DMS114 treated with DMSO at 0.1 percent for 48 hours (cell line): Measurements from ENCODE around the gene DNAL4.

Source experiments
- DNase-seq: peaks from one replicate; lab custom pipeline; 2025; ENCODE audit not compliant: unreplicated experiment; lab: John Stamatoyannopoulos, UW

DNAL4 gene, protein sequence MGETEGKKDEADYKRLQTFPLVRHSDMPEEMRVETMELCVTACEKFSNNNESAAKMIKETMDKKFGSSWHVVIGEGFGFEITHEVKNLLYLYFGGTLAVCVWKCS

DNA sequence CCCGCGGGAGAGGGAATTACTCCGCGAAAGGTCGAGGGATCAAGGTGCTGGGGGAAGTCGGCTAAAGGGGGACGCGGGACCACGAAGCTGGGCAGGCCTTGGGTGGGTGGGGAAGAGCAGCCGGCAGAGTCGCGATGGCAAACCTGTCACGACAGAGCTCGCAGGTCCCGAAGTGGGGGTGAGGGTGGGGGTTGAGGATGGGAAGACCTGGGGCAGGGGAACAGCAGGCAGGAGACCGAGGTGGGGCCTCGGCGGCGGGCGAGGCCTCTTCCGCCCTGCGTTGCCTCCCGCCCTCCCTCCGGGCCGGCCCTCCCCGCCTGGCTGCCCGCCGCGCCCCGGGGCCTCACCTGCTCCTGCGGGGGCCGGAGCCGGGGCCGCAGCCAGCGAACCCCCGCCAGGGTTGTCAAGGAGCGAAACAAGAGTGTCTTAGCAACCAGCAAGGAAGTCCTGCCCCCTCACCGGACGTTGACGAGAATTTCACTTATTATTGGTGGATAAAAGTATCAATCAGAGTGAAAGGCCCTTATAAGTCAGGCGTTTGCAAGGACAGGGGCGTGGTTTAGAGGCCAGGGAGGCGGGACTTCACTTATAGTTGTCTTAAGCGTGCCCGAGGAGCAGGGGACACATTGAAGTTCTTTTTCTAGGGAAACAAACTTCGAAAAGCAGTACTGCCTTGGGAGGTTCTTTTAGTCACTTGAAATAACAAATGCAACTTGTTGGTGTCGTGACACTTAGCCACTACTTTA lies at the start of gene DNAL4:
DNAL4 (minus strand) TSS at position 423 of the 746 bp plus-strand sequence. CDS start 11,412 bp downstream, outside the sequence.
- DNase-seq, result peak; percentile 96

DNA sequence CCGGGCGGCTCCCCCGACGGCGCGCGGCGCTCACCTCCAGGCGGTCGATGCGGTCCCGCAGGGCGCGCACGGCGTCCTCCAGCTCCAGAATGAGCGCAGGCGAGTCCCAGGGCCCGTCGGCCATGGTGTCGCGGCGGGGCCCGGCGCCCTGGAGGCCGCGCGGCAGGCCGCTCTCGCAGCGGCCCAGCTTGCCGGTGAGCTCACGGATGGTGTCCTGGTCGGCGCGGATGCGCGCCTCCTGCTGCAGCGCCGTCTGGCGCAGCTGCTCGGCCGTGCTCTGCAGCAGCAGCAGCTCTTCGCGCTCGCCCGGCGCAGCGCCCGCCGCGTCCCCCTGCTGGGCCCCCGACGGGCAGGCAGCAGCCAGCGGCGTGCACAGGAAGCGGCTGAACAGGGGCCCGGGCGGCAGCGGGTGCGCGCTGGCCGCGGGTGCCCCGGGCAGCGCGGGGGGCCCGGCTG lies 49.3 kb upstream of the DNAL4 start:
- peak; percentile 7 for DNase-seq

DNA sequence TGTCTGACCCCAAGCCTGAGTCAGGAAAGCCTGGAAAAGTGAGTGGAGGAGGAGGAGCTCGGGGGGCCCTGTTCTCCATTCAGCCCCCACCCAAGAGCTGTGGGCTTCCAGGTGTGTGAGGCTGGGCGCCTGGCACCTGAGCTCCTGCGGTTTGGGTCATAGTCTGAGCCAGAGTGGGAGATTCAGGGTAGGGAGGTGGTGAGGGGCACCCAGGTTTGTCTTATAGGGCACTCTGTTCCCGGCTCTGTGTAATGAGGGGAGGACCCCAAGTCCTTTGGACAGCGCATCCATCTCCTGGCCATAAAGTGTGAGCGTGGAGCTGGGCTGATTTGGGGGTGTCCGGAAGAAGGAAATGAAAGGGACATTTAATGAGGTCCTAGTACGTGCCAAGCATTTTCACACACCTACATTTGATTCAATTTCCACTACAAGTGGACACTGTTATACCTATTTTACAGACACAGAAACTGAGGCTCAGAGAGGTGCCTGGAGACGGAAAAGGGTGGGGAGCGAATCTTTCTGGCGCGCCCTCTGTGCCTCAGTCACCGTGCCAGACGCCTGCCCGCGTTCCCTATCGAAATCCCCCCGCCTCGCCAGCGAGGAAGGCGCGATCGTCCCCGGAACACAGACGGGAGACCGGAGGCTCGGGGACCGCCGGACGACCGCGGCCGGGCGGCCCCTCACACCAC lies 48.7 kb upstream of the DNAL4 start:
- DNase-seq, result no peak

DNA sequence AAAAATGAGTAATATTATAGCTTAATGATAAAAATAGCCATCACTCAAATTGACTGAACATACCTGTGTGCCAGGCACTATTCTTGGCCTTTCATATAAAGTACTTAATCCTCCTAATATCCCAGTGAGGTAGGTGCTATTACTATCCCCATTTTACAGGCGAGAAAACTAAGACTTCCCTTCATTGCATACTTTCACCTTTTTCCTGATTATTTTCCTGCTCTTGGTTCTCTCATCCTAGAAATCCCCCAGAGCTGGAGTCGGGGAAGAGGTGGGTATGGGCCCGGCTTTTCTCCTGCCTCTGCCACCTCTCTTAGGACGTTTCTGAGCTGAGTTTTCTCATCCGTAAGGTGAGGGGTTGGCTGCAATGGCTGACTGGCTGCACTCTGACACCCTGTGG lies 47.7 kb upstream of the DNAL4 start:
- no peak for DNase-seq

DNA sequence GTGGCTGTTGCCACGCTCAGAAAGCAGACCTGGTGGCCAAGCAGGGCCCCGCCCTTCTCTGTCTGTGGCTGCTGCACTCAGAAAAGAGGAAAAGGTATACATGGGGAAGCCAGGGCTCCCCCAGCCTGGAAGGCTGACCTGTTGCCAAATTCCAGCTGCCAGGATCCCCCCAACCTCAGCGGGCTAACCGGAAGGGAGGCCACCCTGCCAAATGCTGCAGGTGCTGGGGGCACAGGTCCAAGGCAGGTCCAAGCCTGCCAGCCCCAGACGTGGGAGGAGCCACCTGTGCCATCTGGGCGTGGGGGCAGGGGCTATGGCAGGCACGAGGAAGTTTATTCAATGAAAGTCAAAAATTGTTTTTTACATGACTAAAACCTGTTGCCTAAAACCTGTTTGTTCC lies 47.3 kb upstream of the DNAL4 start:
- no peak for DNase-seq

DNA sequence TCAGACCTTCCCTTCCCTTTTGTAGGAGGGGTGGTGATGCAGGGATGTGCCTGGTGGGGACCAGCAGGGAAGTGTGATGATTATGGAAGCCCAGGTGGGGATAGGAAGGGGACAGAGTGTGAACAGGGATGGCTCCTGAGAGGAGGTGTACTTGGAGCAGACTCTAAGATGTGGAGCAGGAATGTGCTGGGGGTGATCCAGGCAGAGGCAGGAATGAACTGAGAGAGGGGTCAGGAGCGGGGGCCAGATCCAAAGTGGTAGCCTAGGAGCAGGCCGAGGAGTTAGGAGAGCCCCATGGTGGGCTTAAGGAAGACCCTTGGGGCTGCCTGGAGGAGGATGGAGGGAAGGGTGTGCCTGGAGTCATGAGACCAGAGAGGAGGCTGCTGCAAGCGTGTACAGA lies 46.2 kb upstream of the DNAL4 start:
- no peak for DNase-seq

DNA sequence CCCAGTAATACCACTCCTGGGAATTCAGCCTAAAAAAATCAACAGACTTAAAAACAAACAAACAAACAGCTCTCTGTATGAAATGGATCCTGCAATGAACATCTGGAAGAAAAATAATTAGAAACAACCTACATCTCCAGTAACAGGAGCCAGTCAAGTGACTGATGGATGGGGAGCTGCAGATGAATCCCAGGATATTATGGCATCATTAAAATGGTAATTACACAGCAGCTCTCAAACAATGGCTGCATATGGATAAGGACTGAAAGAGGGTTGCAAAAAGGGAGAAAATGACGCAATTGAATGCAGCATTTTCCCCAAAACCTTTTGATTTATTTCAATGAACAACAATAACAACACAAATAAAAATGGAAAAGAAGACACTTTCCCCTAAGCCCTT lies 45.7 kb upstream of the DNAL4 start:
- no peak for DNase-seq

DNA sequence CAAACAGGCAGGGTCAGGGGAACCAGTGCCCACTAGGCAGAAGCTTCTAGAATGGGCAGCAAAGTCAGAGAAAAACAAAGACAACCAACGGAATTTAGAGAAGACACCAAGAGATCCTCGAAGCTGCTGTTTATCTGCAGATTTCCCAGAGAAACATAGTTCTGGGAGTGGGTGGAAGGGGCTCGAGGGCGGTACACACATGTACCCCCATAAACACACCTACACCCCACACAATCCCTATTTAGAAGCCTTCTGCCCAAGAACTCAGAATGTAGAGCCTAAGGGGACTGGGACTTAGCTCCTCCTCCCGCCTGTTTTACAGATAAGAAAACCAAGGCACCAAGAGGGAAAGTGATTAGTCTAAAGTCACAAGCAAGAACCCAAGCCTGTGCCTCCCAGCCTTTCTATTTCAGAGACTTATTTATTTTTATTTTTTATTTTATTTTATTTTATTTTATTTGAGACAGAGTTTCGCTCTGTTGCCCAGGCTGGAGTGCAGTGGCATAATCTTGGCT lies 43.5 kb upstream of the DNAL4 start:
- no peak for DNase-seq

DNA sequence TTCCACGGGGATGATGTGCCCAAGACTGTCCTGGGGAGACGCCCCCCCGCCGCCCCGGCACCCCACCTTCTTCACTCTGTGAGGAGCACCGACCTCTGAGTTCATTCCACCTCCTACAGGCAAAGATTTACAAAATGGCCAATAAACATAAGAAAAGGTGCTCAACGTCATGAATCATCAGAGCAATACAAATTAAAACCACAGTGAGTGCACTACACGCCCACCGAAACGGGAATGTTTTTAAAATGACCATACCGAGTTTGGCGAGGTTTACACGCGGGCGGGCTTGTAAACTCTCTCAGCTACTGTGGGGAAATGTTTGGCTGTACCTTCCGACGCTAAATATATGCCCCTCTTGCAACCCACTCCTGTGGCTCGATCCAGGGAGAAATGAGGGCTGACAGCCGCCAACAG lies 42.0 kb upstream of the DNAL4 start:
- no peak for DNase-seq

DNA sequence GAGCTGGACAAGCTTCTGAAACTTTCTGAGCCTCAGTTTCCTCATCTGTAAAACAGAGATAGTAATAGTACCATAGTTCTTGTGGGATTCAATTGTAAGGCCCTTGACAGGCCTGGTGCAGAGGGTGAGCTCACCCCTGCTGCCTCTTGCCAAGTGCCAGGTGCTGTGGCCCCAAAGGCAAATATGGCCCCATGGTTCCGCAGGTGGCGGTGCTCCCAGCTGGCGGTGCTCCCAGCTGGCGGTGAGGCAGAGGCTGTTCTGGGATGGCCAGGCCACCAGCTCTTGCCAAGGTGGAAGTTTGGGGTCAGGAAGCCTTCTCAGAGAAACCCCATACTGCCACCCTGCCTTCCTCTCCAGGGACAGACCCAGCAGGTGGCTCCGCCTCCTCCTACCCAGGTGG lies 41.0 kb upstream of the DNAL4 start:
- DNase-seq, result no peak

DNA sequence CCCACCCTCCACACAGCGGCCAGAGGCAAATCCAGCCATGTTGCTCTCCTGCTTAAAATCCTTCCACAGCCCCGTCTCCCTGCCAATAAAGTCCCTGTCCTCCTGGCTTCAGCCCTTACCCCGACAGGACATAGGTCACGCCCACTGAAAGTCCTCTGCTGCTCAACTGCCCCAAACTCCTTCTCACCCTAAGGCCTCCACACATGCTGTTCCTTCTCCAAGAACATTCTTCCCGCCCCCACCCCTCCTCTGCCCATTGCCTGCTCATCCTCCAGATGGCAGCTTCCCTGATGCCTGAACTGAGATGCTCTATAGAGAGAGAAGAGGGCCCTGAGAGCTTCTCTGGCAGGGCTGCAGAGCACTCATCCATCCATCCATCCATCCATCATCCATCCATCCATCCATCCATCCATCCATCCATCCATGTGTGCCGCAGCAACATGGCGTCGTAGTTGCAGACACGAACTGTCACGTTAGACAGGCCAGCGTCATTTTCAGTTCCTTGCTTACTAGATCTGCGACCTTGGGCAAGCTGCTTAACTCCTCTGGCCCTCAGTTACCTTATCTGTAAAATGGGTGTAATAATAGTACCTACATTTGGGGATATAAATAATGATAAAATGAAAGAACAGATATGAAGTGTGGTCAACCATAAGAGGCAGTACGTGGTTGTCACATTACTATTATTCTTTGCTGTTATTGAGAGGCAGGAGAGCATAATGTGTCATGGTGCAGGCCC lies 40.4 kb upstream of the DNAL4 start:
- DNase-seq, result no peak

DNA sequence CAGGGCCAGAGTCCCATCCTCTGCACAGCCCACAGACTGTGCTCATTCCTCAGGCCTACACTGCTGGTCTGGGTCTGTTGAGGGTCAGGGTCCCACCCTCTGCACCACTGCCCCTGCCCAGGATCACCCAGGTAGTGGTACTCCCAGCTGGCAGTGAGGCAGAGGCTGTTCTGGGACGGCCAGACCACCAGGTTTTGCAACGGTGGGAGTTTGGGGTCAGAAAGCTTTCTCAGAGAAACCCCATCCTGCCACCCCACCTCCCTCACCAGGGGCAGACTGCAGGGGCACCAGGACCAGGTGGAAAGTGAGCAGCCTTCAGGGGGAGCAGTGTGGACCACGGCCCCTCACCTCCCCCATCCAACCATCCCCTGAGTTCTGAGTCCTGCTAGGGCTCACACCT lies 39.1 kb upstream of the DNAL4 start:
- no peak for DNase-seq

DNA sequence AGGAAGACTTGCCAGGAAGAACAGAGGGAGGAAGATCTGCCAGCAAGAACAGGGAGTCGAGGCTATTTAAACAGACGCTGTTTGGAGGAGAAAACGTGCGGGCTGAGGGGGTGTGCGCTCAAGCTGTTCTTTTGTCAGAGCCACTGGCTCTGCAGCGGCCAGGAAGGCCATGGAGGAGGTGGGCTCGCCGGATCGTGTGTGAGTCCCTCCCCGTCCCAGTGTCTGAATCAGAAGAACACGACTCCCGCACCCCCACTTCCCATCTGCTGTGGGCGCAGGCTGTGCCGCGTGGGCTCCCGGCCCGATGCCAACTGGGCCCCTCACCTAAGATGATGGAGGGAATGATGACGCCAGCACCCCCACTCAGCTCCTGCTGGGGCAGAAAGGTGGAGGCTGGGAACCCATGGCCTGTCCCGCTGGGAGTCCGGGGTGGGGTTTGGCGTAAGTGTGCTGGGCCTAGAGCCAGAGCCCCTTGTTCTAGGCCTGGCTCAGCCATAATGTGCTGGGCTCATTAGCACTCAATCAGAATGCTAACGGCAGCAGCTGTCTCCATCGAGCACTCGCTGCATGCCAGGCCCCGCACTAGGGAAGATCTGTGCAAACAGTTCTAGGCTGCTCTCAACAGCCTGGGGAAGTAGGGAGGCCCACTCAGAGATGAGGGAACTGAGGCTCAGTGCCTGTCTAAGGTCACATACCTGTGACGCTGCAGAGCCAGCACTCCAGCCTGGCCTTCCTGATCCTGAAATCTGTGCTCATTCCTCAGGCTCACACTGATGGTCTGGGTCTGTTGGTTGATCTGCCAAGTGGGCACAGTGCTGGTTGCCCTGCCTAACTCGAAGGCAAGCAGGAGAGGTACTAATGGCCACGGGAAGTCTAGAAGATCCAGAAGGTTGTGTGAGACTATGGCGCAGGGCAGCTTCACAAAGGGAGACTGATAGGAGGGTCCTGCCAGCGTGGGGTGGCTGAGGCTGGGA lies 38.3 kb upstream of the DNAL4 start:
- DNase-seq, result no peak

DNA sequence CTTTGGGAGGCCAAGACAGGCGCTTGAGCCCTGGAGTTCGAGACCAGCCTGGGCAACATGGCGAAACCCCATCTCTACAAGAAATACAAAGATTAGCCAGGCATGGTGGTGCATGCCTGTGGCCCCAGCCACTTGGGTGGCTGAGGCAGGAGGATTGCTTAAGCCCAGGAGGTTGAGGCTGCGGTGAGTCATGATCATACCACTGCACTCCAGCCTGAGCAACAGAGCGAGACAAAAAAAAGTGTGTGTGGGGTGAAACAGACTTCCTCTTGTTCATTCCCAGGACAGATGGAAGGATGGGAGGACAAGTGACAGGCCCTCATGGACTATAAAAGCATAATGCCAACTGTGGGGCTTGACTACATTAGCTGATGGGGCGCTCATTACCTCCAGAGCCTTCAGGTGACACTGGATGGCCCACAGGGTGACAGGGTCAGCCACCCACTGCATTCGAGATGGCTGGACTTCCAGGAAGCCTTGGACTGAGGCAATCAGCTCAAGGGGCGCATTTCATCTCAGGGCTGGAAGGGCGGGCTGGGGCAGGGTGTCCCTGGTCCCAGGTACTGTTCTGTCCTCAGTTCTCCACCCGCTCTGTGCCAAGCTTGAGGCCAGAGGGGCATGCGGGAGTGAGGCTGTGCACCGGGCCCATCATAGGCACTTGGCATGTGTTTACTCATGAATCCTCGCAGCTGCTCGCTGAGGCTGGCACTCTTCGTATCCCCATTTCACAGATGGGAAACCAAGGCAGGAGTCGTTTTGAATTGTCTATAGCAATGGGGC lies 37.4 kb upstream of the DNAL4 start:
- no peak for DNase-seq

DNA sequence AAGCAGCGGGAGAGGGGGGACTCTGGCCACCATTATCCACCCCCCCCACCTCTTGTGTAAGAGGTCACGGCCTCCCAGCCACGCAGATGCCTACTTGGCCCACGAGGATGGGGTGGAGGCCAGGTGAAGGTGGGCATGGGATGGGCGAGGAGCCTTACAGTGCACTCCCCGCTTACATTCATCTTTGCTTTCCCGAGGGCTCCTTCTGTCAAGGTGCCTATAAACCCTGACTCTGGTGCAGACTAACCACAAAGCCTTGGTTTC lies 36.8 kb upstream of the DNAL4 start:
- DNase-seq, result no peak

DNA sequence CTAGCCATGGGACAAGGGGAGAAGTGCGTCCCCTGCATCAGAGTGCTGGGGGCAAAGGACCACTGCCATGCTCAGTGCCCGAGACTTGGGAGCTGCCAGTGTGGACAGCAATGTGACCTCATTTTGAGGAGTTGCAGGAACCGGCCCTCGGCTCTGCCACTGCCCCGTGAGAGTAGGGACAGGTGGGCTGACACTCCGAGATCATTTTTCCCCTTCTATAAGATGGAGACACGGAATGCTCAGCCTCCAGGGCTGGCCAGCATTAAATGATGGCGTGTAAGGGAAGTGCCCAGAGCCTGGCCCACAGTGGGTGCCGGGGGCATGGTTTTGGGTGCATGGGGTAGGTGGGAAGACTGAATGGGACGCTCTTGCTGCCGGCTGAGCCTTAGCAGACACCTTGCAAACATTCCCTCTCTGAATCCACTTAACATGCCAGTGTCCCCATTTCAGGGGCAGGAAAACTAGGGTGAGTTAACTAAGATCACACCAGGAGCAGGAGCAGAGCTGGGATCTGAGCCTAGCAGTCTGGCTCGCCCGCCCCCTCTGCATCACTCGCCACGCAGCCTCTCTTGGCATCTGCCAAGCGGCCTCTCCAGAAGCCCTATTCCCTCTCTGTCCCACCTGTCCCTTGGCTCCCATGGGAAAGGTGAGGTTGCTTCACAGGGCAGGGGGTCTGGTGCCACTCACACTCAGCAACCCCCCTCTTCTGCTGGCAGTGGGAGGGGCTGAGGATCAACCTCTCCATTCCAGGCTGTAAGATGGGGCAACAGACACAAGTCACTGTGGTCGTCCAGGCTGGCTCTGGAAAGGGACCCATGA lies 36.3 kb upstream of the DNAL4 start:
- DNase-seq, result no peak

DNA sequence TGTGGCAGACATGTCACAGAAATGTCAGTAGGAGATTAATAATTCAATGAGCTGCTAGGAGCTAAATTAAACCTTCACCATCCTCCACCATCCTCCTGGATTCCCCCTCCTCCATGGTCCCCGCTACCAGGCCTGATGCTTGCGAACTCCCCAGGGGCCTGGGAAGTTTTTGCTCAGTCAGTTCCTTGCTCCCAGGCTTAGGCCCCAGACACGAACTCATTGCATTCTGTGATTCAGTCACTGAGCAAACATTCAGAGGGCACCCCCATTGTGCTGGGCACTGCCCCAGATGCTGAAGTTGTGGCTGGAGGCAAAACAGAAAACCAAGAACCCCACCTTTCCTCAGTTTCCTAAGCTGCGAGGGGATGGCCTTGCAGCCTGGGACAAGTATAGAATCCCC lies 35.5 kb upstream of the DNAL4 start:
- no peak for DNase-seq

DNA sequence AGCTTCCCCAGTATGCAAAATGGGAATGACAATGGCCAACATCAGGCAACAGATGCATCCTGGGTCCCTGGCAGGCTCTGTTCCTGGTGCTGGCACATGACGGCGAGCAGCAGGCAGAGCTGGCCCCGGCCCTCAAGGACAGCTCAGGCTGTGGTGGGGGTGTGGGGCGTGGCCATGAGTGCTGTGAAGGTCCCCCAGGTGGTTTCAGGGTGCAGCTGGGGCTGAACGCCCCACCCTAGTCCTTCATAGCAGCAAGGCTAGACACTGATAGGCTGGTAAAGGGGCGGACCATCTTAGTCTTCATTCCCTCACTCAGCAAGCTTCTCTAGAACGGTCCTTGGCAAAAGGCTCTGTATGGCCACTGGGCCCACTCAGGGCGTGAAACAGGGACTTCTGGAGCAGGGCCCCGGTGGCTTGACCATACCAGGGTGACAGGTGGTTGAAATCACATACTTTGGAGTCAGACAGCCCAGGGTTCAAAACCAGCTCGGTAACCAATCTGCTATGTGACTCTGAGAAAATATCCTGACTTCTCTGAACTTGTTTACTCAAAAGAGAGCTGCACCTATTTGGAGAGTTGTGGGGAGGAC lies 34.8 kb upstream of the DNAL4 start:
- no peak for DNase-seq

DNA sequence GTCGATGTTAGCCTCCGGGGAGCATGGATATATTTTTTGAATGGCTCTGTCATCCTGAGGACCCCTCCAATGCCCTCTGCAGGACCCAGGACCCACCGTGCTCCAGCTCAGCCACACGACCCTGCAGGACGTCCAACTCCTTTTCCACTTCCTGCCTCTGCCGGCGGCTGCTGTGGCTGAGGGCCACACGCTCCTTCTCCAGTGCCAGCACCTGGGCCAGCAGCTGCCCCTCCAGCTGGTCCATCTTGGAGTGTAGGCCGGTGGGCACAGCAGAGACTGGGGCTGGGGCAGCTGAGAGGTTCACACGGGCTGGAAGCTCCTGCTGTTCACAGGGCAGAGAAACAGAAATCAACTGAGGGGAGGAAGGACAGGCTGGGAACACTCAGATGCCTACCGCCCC lies 34.2 kb upstream of the DNAL4 start:
- DNase-seq, result no peak
